ENCODE results near the gene NUDT19. TPM values are rescaled to one million over a fixed set of nuclear protein-coding genes. Genes with fewer than 3 reads are reported as not detected.
A peak's percentile ranks its signal among the peaks of the same experiment; 100 is the strongest.

The NUDT19 gene
- polyA plus RNA-seq, 3 donors = 3.8 to 5.6 (median 4.6) TPM

GRCh38 chr19:32646556-32646955 lies 45.1 kb upstream of the NUDT19 start:
- Histone ChIP-seq H3K36me3 (replicated peaks in 1 of 2; ENCODE audit: control insufficient read depth in 1 of 2, insufficient read depth in 2 of 2, low read length in 2 of 2) (peaks cover 70 to 75% of the 10 kb centered on the region in 2 donors), H3K79me2 (ENCODE audit: insufficient read depth, low read length) (no peaks in the 10 kb centered on the region), H3K9me3 (replicated peaks in 1 of 2; ENCODE audit: control insufficient read depth in 1 of 2, insufficient read depth in 1 of 2, low read length in 2 of 2) (no peaks in the 10 kb centered on the region), H3K9ac (ENCODE audit: insufficient read depth, low read length, poor library complexity, severe bottlenecking) (no peak overlapping the region), H3K27me3 (ENCODE audit: control insufficient read depth in 2 of 2, insufficient read depth in 2 of 2, low read length in 2 of 2) (no peaks in the 10 kb centered on the region), H4K20me1 (ENCODE audit: insufficient read depth, low read length) (no peaks in the 10 kb centered on the region), H3K27ac (ENCODE audit: low read depth in 1 of 2, low read length in 2 of 2) (no peak overlapping the region), H3K4me1 (ENCODE audit: control insufficient read depth in 1 of 2, insufficient read depth in 2 of 2, low read length in 2 of 2) (no peaks in the 10 kb centered on the region), H2AFZ (ENCODE audit: insufficient read depth, low read depth, low read length, poor library complexity, severe bottlenecking) (no peak overlapping the region), H3K4me2 (replicated peaks; ENCODE audit: extremely low read depth, low read length, poor library complexity, severe bottlenecking) (no peak overlapping the region), H3K4me3 (replicated peaks in 1 of 3; ENCODE audit: low read depth in 2 of 3, low read length in 3 of 3) (no peak overlapping the region)
- no peaks in the 10 kb centered on the region for H3K9me3 Mint-ChIP-seq
- H3K4me1 Mint-ChIP-seq = peaks cover 1% of the 10 kb centered on the region
- WGBS (ENCODE audit: insufficient coverage) = 92% methylated on average over 3 of the region's 6 CpGs
- H3K36me3 Mint-ChIP-seq = peaks cover 69 to 79% of the 10 kb centered on the region in 2 donors
- intact Hi-C loops (cut with micrococcal nuclease) = no loop called here
- H3K27ac Mint-ChIP-seq = peak overlapping the region in 1 of 7 donors; percentile 43
- no peak overlapping the region for H3K4me3 Mint-ChIP-seq
- peaks cover 0 to 5% (median 0%) of the 10 kb centered on the region in 3 donors for H3K27me3 Mint-ChIP-seq (ENCODE audit: low read depth in 3 of 3)
- no peak for TF ChIP-seq CTCF (IDR thresholded peaks at IDR 0.05)
- no peak for DNase-seq

- no peak for DNase-seq
- no peak overlapping the region for H3K27ac ChIP-seq (ENCODE audit: low read depth in 1 of 2, low read length in 2 of 2)
- Mint-ChIP-seq H3K4me1 (peaks cover 4% of the 10 kb centered on the region), H3K36me3 (peaks cover 61 to 72% of the 10 kb centered on the region in 2 donors), H3K4me3 (no peak overlapping the region), H3K9me3 (no peaks in the 10 kb centered on the region), H3K27me3 (ENCODE audit: low read depth in 3 of 3) (peaks cover 0 to 5% (median 0%) of the 10 kb centered on the region in 3 donors), H3K27ac (no peak overlapping the region)
- WGBS (ENCODE audit: insufficient coverage) = 94% methylated on average over 7 of the region's 8 CpGs
- H2AFZ ChIP-seq (ENCODE audit: insufficient read depth, low read depth, low read length, poor library complexity, severe bottlenecking) = no peak overlapping the region
- no peak overlapping the region for H3K4me2 ChIP-seq (replicated peaks; ENCODE audit: extremely low read depth, low read length, poor library complexity, severe bottlenecking)
- no peaks in the 10 kb centered on the region for H3K27me3 ChIP-seq (ENCODE audit: control insufficient read depth in 2 of 2, insufficient read depth in 2 of 2, low read length in 2 of 2)
- H3K79me2 ChIP-seq (ENCODE audit: insufficient read depth, low read length) = no peaks in the 10 kb centered on the region
- intact Hi-C loops (cut with micrococcal nuclease) = no loop called here
- H3K4me1 ChIP-seq (ENCODE audit: control insufficient read depth in 1 of 2, insufficient read depth in 2 of 2, low read length in 2 of 2) = no peaks in the 10 kb centered on the region
- H3K4me3 ChIP-seq (replicated peaks in 1 of 3; ENCODE audit: low read depth in 2 of 3, low read length in 3 of 3) = no peak overlapping the region
- peaks cover 62 to 67% of the 10 kb centered on the region in 2 donors for H3K36me3 ChIP-seq (replicated peaks in 1 of 2; ENCODE audit: control insufficient read depth in 1 of 2, insufficient read depth in 2 of 2, low read length in 2 of 2)
- TF ChIP-seq CTCF (IDR thresholded peaks at IDR 0.05) = no peak
- no peaks in the 10 kb centered on the region for H3K9me3 ChIP-seq (replicated peaks in 1 of 2; ENCODE audit: control insufficient read depth in 1 of 2, insufficient read depth in 1 of 2, low read length in 2 of 2)
- H4K20me1 ChIP-seq (ENCODE audit: insufficient read depth, low read length) = no peaks in the 10 kb centered on the region
- no peak overlapping the region for H3K9ac ChIP-seq (ENCODE audit: insufficient read depth, low read length, poor library complexity, severe bottlenecking)
Observed at GRCh38 chr19:32647361-32647760, 44.3 kb upstream of the NUDT19 start.
